NCI-H146 (cell line): ENCODE measurements around the gene LHX1.

Experiments
- DNase-seq: peaks from one replicate; lab custom pipeline; 2025; lab: John Stamatoyannopoulos, UW

Gene LHX1

GRCh38 chr17:36972186-36972700, 35.0 kb downstream of the LHX1 start:
- DNase-seq, result no peak

- no peak for DNase-seq
Observed at GRCh38 chr17:36972905-36973304, 35.6 kb downstream of the LHX1 start.

- DNase-seq, result no peak
Observed at GRCh38 chr17:36975922-36976515, 38.7 kb downstream of the LHX1 start.

GRCh38 chr17:36977066-36977465, 39.8 kb downstream of the LHX1 start:
- DNase-seq, result no peak

GRCh38 chr17:36977568-36977967, 40.3 kb downstream of the LHX1 start:
- DNase-seq, result no peak

- no peak for DNase-seq
Observed at GRCh38 chr17:36978810-36979564, 41.7 kb downstream of the LHX1 start.

GRCh38 chr17:36979565-36979941, 42.3 kb downstream of the LHX1 start:
- no peak for DNase-seq

- DNase-seq, result no peak
Observed at GRCh38 chr17:36980280-36980761, 43.0 kb downstream of the LHX1 start.

GRCh38 chr17:36983618-36984017, 46.3 kb downstream of the LHX1 start:
- DNase-seq, result no peak

GRCh38 chr17:36989173-36989572, 51.9 kb downstream of the LHX1 start:
- no peak for DNase-seq

- DNase-seq, result no peak
Observed at GRCh38 chr17:36992701-36993100, 55.4 kb downstream of the LHX1 start.

GRCh38 chr17:36993227-36993626, 56.0 kb downstream of the LHX1 start:
- DNase-seq, result no peak
